ENCODE results near the gene ZNF660. TPM values are rescaled to one million over a fixed set of nuclear protein-coding genes. Genes with fewer than 3 reads are reported as not detected.

The ZNF660 gene
- total RNA-seq, 1 donor from 2014 or later = 27.1 TPM

DNA sequence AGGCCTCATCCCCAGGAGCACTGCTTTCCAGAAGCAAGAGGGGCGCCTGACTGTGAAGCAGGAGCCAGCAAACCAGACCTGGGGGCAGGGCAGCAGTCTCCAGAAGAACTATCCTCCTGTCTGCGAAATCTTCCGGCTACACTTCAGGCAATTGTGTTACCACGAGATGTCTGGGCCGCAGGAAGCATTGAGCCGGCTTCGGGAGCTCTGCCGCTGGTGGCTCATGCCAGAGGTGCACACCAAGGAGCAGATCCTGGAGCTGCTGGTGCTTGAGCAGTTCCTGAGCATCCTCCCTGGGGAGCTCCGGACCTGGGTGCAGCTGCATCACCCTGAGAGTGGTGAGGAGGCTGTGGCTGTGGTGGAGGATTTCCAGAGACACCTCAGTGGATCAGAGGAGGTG, 27.7 kb upstream of the ZNF660 start:
- Mint-ChIP-seq H3K36me3 (ENCODE audit: insufficient read depth) (peaks cover 50% of the 10 kb centered on the region), H3K4me1 (ENCODE audit: low read depth) (peaks cover 17% of the 10 kb centered on the region), H3K4me3 (ENCODE audit: low read depth) (peak overlapping the region; percentile 10), H3K27ac (no peak overlapping the region), H3K9me3 (ENCODE audit: low read depth) (peaks cover 17% of the 10 kb centered on the region), H3K27me3 (peaks cover 3% of the 10 kb centered on the region)
- TF ChIP-seq, protein P1, sequence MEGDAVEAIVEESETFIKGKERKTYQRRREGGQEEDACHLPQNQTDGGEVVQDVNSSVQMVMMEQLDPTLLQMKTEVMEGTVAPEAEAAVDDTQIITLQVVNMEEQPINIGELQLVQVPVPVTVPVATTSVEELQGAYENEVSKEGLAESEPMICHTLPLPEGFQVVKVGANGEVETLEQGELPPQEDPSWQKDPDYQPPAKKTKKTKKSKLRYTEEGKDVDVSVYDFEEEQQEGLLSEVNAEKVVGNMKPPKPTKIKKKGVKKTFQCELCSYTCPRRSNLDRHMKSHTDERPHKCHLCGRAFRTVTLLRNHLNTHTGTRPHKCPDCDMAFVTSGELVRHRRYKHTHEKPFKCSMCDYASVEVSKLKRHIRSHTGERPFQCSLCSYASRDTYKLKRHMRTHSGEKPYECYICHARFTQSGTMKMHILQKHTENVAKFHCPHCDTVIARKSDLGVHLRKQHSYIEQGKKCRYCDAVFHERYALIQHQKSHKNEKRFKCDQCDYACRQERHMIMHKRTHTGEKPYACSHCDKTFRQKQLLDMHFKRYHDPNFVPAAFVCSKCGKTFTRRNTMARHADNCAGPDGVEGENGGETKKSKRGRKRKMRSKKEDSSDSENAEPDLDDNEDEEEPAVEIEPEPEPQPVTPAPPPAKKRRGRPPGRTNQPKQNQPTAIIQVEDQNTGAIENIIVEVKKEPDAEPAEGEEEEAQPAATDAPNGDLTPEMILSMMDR (IDR thresholded peaks at IDR 0.05; ENCODE audit: unreplicated experiment) = no peak
- no peak for DNase-seq (ENCODE audit: low spot score, unreplicated experiment)

DNA sequence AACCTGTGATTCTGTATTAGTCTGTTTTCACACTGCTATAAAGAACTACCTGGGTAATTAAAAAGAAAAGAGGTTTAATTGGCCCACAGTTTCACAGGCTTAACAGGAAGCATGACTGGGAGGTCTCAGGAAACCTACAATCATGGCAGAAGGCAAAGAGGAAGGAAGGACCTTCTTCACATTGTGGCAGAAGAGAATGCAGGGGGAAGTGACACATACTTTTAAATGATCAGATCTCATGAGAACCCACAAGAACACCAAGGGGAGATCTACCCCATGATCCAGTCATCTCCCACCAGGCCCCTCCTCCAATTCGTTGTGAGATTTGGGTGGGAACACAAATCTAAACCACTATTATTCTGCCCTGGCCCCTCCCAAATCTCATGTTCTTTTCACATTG, 23.7 kb upstream of the ZNF660 start:
- Mint-ChIP-seq H3K27ac (no peak overlapping the region), H3K36me3 (ENCODE audit: insufficient read depth) (peaks cover 83% of the 10 kb centered on the region), H3K27me3 (no peaks in the 10 kb centered on the region), H3K9me3 (ENCODE audit: low read depth) (peaks cover 33% of the 10 kb centered on the region), H3K4me1 (ENCODE audit: low read depth) (peaks cover 10% of the 10 kb centered on the region), H3K4me3 (ENCODE audit: low read depth) (no peak overlapping the region)
- no peak for DNase-seq (ENCODE audit: low spot score, unreplicated experiment)
- TF ChIP-seq, protein P1 (IDR thresholded peaks at IDR 0.05; ENCODE audit: unreplicated experiment) = no peak

DNA sequence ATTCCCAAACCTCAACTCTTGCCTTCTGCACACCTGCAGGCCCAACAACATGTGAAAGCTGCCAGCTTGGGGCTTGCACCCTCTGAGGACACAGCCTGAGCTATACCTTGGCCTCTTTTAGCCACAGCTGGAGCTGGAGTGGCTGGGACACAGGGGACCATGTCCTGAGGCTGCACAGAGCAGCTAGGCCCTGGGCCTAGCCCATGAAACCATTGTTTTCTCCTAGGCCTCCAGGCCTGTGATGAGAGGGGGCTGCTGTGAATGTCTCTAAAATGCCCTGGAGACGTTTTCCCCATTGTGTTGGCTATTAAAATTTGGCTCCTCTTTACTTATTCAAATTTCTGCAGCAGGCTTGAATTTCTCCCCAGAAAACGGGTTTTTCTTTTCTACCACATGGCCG, 22.6 kb upstream of the ZNF660 start:
- Mint-ChIP-seq H3K4me1 (ENCODE audit: low read depth) (peaks cover 5% of the 10 kb centered on the region), H3K4me3 (ENCODE audit: low read depth) (no peak overlapping the region), H3K27me3 (no peaks in the 10 kb centered on the region), H3K27ac (no peak overlapping the region), H3K9me3 (ENCODE audit: low read depth) (peaks cover 39% of the 10 kb centered on the region), H3K36me3 (ENCODE audit: insufficient read depth) (peaks cover 86% of the 10 kb centered on the region)
- no peak for DNase-seq (ENCODE audit: low spot score, unreplicated experiment)
- TF ChIP-seq, protein P1 (IDR thresholded peaks at IDR 0.05; ENCODE audit: unreplicated experiment) = no peak

DNA sequence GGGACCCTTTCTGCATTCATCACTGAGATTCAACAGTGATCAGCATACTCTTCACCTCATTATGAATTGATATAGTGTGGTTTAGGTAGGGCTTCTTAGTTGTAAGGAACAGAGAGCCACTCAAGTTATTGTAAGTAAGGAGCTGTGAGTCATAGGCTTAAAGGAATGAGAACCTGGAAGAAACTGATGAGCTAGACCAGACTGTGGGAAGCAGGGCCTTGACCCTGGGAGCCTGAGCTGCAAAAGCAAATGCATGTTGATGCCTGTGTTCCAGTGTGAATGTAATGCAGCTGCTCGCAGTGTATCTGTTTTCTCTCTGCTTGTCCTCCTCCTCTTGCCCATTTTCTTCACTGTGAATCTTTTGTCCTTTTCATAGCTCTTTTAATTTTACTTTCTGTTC, 16.2 kb upstream of the ZNF660 start:
- Mint-ChIP-seq H3K4me3 (ENCODE audit: low read depth) (no peak overlapping the region), H3K4me1 (ENCODE audit: low read depth) (no peaks in the 10 kb centered on the region), H3K27me3 (no peaks in the 10 kb centered on the region), H3K36me3 (ENCODE audit: insufficient read depth) (peaks cover 85% of the 10 kb centered on the region), H3K9me3 (ENCODE audit: low read depth) (peaks cover 63% of the 10 kb centered on the region), H3K27ac (no peak overlapping the region)
- no peak for DNase-seq (ENCODE audit: low spot score, unreplicated experiment)
- TF ChIP-seq, protein P1 (IDR thresholded peaks at IDR 0.05; ENCODE audit: unreplicated experiment) = no peak

DNA sequence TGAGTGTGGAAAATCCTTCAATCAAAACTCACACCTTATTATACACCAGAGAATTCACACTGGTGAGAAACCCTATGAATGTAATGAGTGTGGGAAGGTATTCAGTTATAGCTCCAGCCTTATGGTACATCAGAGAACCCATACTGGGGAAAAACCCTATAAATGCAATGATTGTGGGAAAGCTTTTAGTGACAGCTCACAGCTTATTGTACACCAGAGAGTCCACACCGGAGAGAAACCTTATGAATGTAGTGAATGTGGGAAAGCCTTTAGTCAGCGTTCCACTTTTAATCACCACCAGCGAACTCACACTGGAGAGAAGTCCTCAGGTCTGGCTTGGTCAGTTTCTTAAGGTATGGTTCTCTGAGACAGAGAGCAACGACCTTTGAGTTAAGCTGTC, 13.7 kb upstream of the ZNF660 start:
- Mint-ChIP-seq H3K9me3 (ENCODE audit: low read depth) (peaks cover 55% of the 10 kb centered on the region), H3K27me3 (no peaks in the 10 kb centered on the region), H3K4me1 (ENCODE audit: low read depth) (no peaks in the 10 kb centered on the region), H3K4me3 (ENCODE audit: low read depth) (no peak overlapping the region), H3K27ac (no peak overlapping the region), H3K36me3 (ENCODE audit: insufficient read depth) (peaks cover 67% of the 10 kb centered on the region)
- TF ChIP-seq, protein P1 (IDR thresholded peaks at IDR 0.05; ENCODE audit: unreplicated experiment) = no peak
- no peak for DNase-seq (ENCODE audit: low spot score, unreplicated experiment)
